Fibroblast of lung (primary cell): ENCODE results near the gene XPO6.

Experiments used
- EZH2 ChIP-seq: IDR thresholded peaks from 2 replicates; pipeline ENCODE4 v1.5.1; 2012; ENCODE audit warnings: low read length, control low read depth, mild to moderate bottlenecking; ENCODE audit errors: missing control alignments
- TF ChIP-seq, protein P1 (sequence below), 2 donors: IDR thresholded peaks in 1 of 2; conservative IDR thresholded peaks in 1 of 2; 1 replicate in 1 of 2; 2 replicates in 1 of 2; pipeline ENCODE4 v1.5.1; 2011 to 2012; ENCODE audit warnings: low read length in 2 of 2, control low read depth in 1 of 2, inconsistent platforms in 1 of 2, low read depth in 1 of 2, mild to moderate bottlenecking in 1 of 2

DNA sequence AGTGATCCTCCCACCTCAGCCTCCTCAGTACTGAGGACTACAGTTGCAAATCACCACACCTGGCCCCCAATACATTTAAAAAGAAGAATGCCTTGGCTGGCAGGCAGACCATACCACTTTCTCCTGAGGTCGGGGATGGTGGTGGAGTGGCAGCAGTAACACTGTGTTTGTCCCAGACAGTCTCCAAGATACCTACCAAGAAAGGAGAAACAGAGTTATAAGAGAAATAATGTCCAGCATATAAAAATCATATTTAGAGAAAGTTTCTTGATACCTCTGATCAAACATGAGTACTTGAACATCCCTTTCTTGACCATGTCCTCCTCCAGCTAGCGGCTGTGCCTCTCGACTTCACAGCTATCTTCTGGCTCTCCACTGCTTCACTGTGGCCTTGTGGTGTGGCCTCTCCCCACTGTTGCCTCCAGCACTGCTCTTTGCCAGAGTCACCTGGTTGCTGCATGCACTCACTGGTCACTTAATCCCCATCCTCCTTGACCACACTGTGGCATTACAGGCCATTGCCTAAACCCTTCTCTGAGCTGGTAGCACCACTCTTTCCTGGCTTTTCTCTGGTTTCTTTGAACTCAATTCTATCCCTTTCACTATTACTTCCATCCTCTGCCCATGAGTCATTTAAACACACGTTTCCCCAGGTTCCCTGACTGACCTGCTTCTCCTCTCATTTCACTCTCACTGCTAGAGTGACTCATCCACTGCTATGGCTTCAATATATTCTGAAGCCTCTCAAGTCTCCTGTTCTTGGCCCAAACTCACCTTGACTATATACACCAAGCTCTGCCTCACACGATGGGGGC lies 45.2 kb downstream of the XPO6 start:
- TF ChIP-seq, protein P1, sequence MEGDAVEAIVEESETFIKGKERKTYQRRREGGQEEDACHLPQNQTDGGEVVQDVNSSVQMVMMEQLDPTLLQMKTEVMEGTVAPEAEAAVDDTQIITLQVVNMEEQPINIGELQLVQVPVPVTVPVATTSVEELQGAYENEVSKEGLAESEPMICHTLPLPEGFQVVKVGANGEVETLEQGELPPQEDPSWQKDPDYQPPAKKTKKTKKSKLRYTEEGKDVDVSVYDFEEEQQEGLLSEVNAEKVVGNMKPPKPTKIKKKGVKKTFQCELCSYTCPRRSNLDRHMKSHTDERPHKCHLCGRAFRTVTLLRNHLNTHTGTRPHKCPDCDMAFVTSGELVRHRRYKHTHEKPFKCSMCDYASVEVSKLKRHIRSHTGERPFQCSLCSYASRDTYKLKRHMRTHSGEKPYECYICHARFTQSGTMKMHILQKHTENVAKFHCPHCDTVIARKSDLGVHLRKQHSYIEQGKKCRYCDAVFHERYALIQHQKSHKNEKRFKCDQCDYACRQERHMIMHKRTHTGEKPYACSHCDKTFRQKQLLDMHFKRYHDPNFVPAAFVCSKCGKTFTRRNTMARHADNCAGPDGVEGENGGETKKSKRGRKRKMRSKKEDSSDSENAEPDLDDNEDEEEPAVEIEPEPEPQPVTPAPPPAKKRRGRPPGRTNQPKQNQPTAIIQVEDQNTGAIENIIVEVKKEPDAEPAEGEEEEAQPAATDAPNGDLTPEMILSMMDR (conservative IDR thresholded peaks at IDR 0.05 in 1 of 2, IDR thresholded peaks at IDR 0.05 in 1 of 2; ENCODE audit: low read depth in 1 of 2, low read length in 2 of 2): no peak
- no peak for TF ChIP-seq EZH2
